K562 (cell line): ENCODE measurements around the gene TRPC4AP. TPM values are rescaled to one million over a fixed set of nuclear protein-coding genes. Genes with fewer than 3 reads are reported as not detected.

Experiments
- ATAC-seq: fragments of 200-7000 bp; cut with Tn5 transposase; 3 replicates; pipeline ENCODE4 v1.9.1; 2020; ENCODE audit warnings: moderate library complexity
- BruUV-seq: library from RNA; stranded (reverse); fragments of 400-500 nt; replicated peaks from 2 replicates; lab custom pipeline; 2021; lab: Mats Ljungman, UMichigan
- CTCF ChIA-PET: fragments of 300-600 bp; formaldehyde crosslinking; extraction: SDS; loops from one replicate; lab custom pipeline; 2021; ENCODE audit warnings: low intra/inter-chr PET ratio; lab: Yijun Ruan, JAX
- POLR2A ChIA-PET: fragments of 300-600, 350-650 bp; sonication (Branson Sonifier 250); formaldehyde crosslinking; extraction: SDS; loops from one replicate; lab custom pipeline; 2021; ENCODE audit warnings: antibody characterized with exemption, inconsistent platforms; lab: Yijun Ruan, JAX
- DNase-seq, 4 experiments: peaks; one replicate each; pipeline versions ENCODE4 v3.0.0 to v3.0.0-alpha.2; 2011 to 2018; ENCODE audit warnings: low spot score in 3 of 4, mixed read lengths in 3 of 4; ENCODE audit errors: extremely low read depth in 1 of 4
- FAIRE-seq: peaks from 2 replicates; lab custom pipeline; 2011; peaks lifted over from hg19 to GRCh38; lab: Jason Lieb, UNC
- H2AFZ ChIP-seq: 2 replicates; pipeline ENCODE4 v1.6.0; 2011; ENCODE audit warnings: low read depth, low read length, control low read depth, inconsistent platforms
- H3K27ac ChIP-seq: fragments of 200-600 bp; 3 replicates; pipeline ENCODE4 v1.8.0; 2011; ENCODE audit warnings: low read depth, mild to moderate bottlenecking, control low read depth, inconsistent platforms, low read length, moderate library complexity, mixed read lengths; ENCODE audit errors: extremely low read depth
- H3K27me3 ChIP-seq, 2 experiments: fragments of 300-600 bp in 1 of 2; 2 replicates in 1 of 2; 3 replicates in 1 of 2; pipeline versions ENCODE4 v1.6.0 to v1.8.0; 2011; ENCODE audit warnings: inconsistent platforms in 2 of 2, low read length in 2 of 2, mild to moderate bottlenecking in 1 of 2, mixed read lengths in 1 of 2, moderate library complexity in 1 of 2; ENCODE audit not compliant: control insufficient read depth in 2 of 2, insufficient read depth in 2 of 2
- H3K36me3 ChIP-seq: fragments of 300-600 bp; 3 replicates; pipeline ENCODE4 v1.8.0; 2011; ENCODE audit warnings: mild to moderate bottlenecking, low read length, inconsistent platforms; ENCODE audit not compliant: control insufficient read depth, insufficient read depth
- H3K4me1 ChIP-seq, 2 experiments: fragments of 200-600 bp in 1 of 2; replicated peaks in 1 of 2; 2 replicates in 1 of 2; 3 replicates in 1 of 2; pipeline versions ENCODE4 v1.5.1 to v1.8.0; 2011; ENCODE audit warnings: inconsistent platforms in 2 of 2, low read length in 2 of 2, mild to moderate bottlenecking in 1 of 2, mixed read lengths in 1 of 2, moderate library complexity in 1 of 2; ENCODE audit not compliant: control insufficient read depth in 2 of 2, insufficient read depth in 2 of 2
- H3K4me2 ChIP-seq: 2 replicates; pipeline ENCODE4 v1.6.1; 2011; ENCODE audit warnings: low read length, control low read depth, inconsistent platforms, mixed read lengths; ENCODE audit not compliant: insufficient read depth
- H3K4me3 ChIP-seq: fragments of 200-600 bp; sonication (generic), shearing (Covaris generic); 2 replicates; pipeline ENCODE4 v1.5.1; 2016; ENCODE audit warnings: control low read depth, inconsistent platforms
- H3K79me2 ChIP-seq: fragments of 200-600 bp; 3 replicates; pipeline ENCODE4 v1.8.0; 2011; ENCODE audit warnings: low read length, inconsistent platforms; ENCODE audit not compliant: control insufficient read depth, insufficient read depth
- H3K9ac ChIP-seq, 2 experiments: 2 replicates each; pipeline versions ENCODE4 v1.6.0 to v1.6.1; 2011; ENCODE audit warnings: low read depth in 2 of 2, low read length in 2 of 2, control low read depth in 1 of 2, inconsistent platforms in 1 of 2, mild to moderate bottlenecking in 1 of 2, mixed read lengths in 1 of 2; ENCODE audit not compliant: insufficient read depth in 1 of 2
- H3K9me1 ChIP-seq: one replicate; pipeline ENCODE4 v1.6.0; 2011; ENCODE audit warnings: inconsistent platforms, mild to moderate bottlenecking, low read length, moderate library complexity; ENCODE audit not compliant: control insufficient read depth, insufficient read depth
- H3K9me3 ChIP-seq: replicated peaks from 2 replicates; pipeline ENCODE4 v1.5.1; 2011; ENCODE audit warnings: low read depth, low read length, inconsistent platforms; ENCODE audit not compliant: control insufficient read depth, insufficient read depth
- H4K20me1 ChIP-seq: replicated peaks from 2 replicates; pipeline ENCODE4 v1.6.1; 2011; ENCODE audit warnings: low read length, inconsistent platforms, mixed read lengths; ENCODE audit not compliant: control insufficient read depth, insufficient read depth
- FOXA1 ChIP-seq: fragments of 450-650 bp; IDR thresholded peaks from 2 replicates; pipeline ENCODE4 v1.6.1; 2016; ENCODE audit warnings: mild to moderate bottlenecking, borderline replicate concordance
- MAFK ChIP-seq: IDR thresholded peaks from 2 replicates; pipeline ENCODE4 v1.6.1; 2011; ENCODE audit warnings: low read length, improper control_type of control experiment
- NR1H2 ChIP-seq: sonication (generic); formaldehyde crosslinking; IDR thresholded peaks from 2 replicates; pipeline ENCODE4 v1.4.0; 2020; ENCODE audit warnings: mild to moderate bottlenecking, missing genetic modification reagents
- NR2C2 ChIP-seq, 2 experiments: fragments of 200-800 bp in 1 of 2; sonication (Bioruptor generic) in 1 of 2; sonication (generic) in 1 of 2; formaldehyde crosslinking in 1 of 2; IDR thresholded peaks; 2 replicates each; pipeline versions ENCODE4 v1.6.1 to v1.8.0; 2016 to 2022; ENCODE audit warnings: mild to moderate bottlenecking in 1 of 2, missing compliant biosample characterization in 1 of 2, missing genetic modification characterization in 1 of 2, missing genetic modification reagents in 1 of 2
- PHTF2 ChIP-seq: fragments of 250-450 bp; sonication (Bioruptor Pico); IDR thresholded peaks from 2 replicates; pipeline ENCODE4 v1.5.0; 2021; ENCODE audit warnings: mild to moderate bottlenecking
- PYGO2 ChIP-seq: fragments of 450-650 bp; IDR thresholded peaks from 2 replicates; pipeline ENCODE4 v1.6.1; 2016; ENCODE audit warnings: mild to moderate bottlenecking, missing genetic modification characterization, moderate library complexity, missing compliant biosample characterization
- SMARCA5 ChIP-seq: fragments of 450-650 bp; IDR thresholded peaks from 2 replicates; pipeline ENCODE4 v1.6.1; 2016
- TRIM28 ChIP-seq: fragments of 450-650 bp; IDR thresholded peaks from 2 replicates; pipeline ENCODE4 v1.6.1; 2017
- XRCC5 ChIP-seq: fragments of 200-400 bp; formaldehyde crosslinking; IDR thresholded peaks from 2 replicates; pipeline ENCODE4 v1.6.1; 2017; ENCODE audit warnings: low read depth, mild to moderate bottlenecking, low read length
- ZBED1 ChIP-seq: IDR thresholded peaks from 2 replicates; pipeline ENCODE4 v1.6.1; 2014
- ZBTB7A ChIP-seq: IDR thresholded peaks from 2 replicates; pipeline ENCODE4 v1.6.1; 2011; ENCODE audit warnings: low read depth, mild to moderate bottlenecking, low read length, moderate library complexity, borderline replicate concordance; ENCODE audit not compliant: control insufficient read depth
- ZNF12 ChIP-seq: sonication (generic); formaldehyde crosslinking; IDR thresholded peaks from 2 replicates; pipeline ENCODE4 v1.4.0; 2020; ENCODE audit warnings: mild to moderate bottlenecking, missing genetic modification reagents
- ZNF79 ChIP-seq: fragments of 250-450 bp; sonication (Bioruptor Pico); IDR thresholded peaks from 2 replicates; pipeline ENCODE4 v1.4.0; 2020; ENCODE audit warnings: low read depth, mild to moderate bottlenecking, moderate library complexity
- WGBS: fragments of 100-300 bp; shearing (Covaris generic); methylation state at CpG from one replicate; pipeline ENCODE4 v1.1.6; 2016; ENCODE audit warnings: low coverage, mixed read lengths; ENCODE audit not compliant: insufficient coverage; ENCODE audit errors: missing lambda C conversion rate; 5-methylcytosine and 5-hydroxymethylcytosine counted together
- in situ Hi-C: fragments of 300-500 bp; cut with MboI; formaldehyde crosslinking; loops from 4 replicates; pipeline ENCODE4 v1.15.0; 2018; ENCODE audit warnings: inconsistent platforms, mixed read lengths
- intact Hi-C: fragments of 100-400 bp; cut with micrococcal nuclease; formaldehyde crosslinking; loops from 2 replicates; pipeline ENCODE4 v1.14.2; 2022
- polyA plus RNA-seq, 8 experiments: library from polyadenylated mRNA; depleted of rRNA in 4 of 8; stranded (reverse) in 5 of 8; unstranded in 3 of 8; fragments of >200 nt; fragmentation: Nextera tagmentation in 2 of 8; fragmentation: Illumina TruSeq in 1 of 8; extraction: Ambion mirVana in 2 of 8; extraction: Trizol in 1 of 8; gene quantifications; 2 replicates each; pipeline versions ENCODE4 v1.2.1 to v1.2.3, GENCODE V29; 2011 to 2014; ENCODE audit warnings: inconsistent platforms in 1 of 8, missing spikeins in 1 of 8
- total RNA-seq, 7 experiments: library from RNA; depleted of rRNA in 6 of 7; stranded (reverse); fragments of >200 nt in 6 of 7; fragmentation: Illumina TruSeq in 2 of 7; extraction: Trizol in 2 of 7; gene quantifications; 2 replicates each; pipeline versions ENCODE4 v1.2.1 to v1.2.3, GENCODE V29; 2011 to 2021; ENCODE audit warnings: low replicate concordance in 1 of 7
- TF ChIP-seq, protein P1 (sequence below), 2 experiments: fragments of 450-650 bp in 1 of 2; sonication (generic) in 1 of 2; formaldehyde crosslinking; conservative IDR thresholded peaks; 2 replicates each; pipeline versions ENCODE4 v1.4.0 to v1.8.1; 2020 to 2022; ENCODE audit warnings: mild to moderate bottlenecking in 1 of 2, missing genetic modification reagents in 1 of 2
- TF ChIP-seq, protein P2 (sequence below): sonication (generic); formaldehyde crosslinking; IDR thresholded peaks from 2 replicates; pipeline ENCODE4 v1.8.0; 2022; ENCODE audit warnings: mild to moderate bottlenecking, missing genetic modification reagents
- TF ChIP-seq, protein P3 (sequence below): fragments of 450-650 bp; formaldehyde crosslinking; IDR thresholded peaks from 2 replicates; pipeline ENCODE4 v1.4.0; 2020; ENCODE audit warnings: mild to moderate bottlenecking, moderate library complexity

Gene TRPC4AP
- total and polyA plus RNA-seq, 9 of the 15 experiments (the other 6 are each of a cell fraction or from before 2014, with no cell fraction given) = 2.3 to 70.3 (median 33.3) TPM

DNA sequence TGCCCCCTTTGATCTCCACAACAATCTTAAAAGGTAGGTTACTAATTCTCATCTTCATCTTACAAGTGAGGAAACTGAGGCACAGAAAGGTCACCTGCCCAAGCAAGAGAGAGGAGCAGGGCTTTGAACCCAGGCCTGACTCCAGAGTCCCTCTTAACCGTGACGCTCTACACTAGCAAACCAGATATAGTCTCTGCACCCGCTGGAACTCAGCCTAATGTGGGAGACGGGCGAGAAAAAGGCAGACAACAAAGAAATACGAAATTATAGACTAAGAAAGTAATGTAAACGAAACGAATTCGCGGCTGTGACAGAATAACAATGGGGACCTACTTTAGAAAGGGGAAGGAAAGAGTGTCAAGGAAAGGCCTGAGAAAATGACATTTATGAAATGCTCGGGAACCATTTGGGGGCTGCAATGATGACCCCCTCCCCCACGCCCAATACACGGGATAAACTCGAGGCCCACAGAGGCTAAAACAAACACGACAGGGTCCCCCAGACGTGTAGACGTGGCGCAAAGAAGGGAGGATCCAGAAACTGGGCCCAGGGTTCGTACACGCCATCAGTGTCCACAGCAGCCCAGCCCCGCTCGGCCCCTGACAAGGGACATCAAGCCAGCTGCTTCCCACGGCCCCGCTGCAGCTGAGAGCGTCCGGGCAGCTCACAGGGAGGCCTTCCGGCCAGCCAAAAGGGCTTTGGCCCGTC, 637 bp downstream of the TRPC4AP start:
- Histone ChIP-seq H3K4me3 (peak overlapping the region; percentile 92), H3K9me3 (no peaks in the 10 kb centered on the region; the same call in 1 of the 2 replicates), H3K27me3 (no peaks in the 10 kb centered on the region), H3K4me1 (peaks cover 15 to 18% of the 10 kb centered on the region in 2 experiments), H3K36me3 (peaks cover 15% of the 10 kb centered on the region), H3K27ac (peak overlapping the region; percentile 93), H4K20me1 (no peaks in the 10 kb centered on the region), H3K79me2 (peaks cover 53% of the 10 kb centered on the region), H2AFZ (peak overlapping the region; percentile 84; the same call in 1 of the 2 replicates), H3K9ac (peak overlapping the region; percentile 92 to 95), H3K4me2 (peak overlapping the region; percentile 85), H3K9me1 (no peaks in the 10 kb centered on the region)
- in situ Hi-C loops = no loop called here
- TF ChIP-seq NR1H2 (CRISPR knock-in tag) = no peak
- TF ChIP-seq ZBTB7A = peak; percentile 59; the same call in 1 of the 2 replicates
- TF ChIP-seq, protein P1, sequence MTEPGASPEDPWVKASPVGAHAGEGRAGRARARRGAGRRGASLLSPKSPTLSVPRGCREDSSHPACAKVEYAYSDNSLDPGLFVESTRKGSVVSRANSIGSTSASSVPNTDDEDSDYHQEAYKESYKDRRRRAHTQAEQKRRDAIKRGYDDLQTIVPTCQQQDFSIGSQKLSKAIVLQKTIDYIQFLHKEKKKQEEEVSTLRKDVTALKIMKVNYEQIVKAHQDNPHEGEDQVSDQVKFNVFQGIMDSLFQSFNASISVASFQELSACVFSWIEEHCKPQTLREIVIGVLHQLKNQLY (CRISPR knock-in tag; conservative IDR thresholded peaks at IDR 0.05) = 0 out of 4 replicates have a peak, but pooled peaks of 1 of the 2 experiments have one; percentile 27
- no peak for TF ChIP-seq ZNF79 (CRISPR knock-in tag)
- TF ChIP-seq, protein P2, sequence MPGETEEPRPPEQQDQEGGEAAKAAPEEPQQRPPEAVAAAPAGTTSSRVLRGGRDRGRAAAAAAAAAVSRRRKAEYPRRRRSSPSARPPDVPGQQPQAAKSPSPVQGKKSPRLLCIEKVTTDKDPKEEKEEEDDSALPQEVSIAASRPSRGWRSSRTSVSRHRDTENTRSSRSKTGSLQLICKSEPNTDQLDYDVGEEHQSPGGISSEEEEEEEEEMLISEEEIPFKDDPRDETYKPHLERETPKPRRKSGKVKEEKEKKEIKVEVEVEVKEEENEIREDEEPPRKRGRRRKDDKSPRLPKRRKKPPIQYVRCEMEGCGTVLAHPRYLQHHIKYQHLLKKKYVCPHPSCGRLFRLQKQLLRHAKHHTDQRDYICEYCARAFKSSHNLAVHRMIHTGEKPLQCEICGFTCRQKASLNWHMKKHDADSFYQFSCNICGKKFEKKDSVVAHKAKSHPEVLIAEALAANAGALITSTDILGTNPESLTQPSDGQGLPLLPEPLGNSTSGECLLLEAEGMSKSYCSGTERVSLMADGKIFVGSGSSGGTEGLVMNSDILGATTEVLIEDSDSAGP (CRISPR knock-in tag) = no peak
- TF ChIP-seq SMARCA5 = 0 out of 2 replicates have a peak, but pooled peaks have one; percentile 28
- no peak for TF ChIP-seq TRIM28
- TF ChIP-seq XRCC5 = no peak
- TF ChIP-seq NR2C2 (CRISPR knock-in tag; IDR thresholded peaks at IDR 0.05) = 0 out of 2 replicates have a peak, but pooled peaks have one; percentile 45
- TF ChIP-seq NR2C2 (tag; IDR thresholded peaks at IDR 0.05) = no peak
- TF ChIP-seq, protein P3, sequence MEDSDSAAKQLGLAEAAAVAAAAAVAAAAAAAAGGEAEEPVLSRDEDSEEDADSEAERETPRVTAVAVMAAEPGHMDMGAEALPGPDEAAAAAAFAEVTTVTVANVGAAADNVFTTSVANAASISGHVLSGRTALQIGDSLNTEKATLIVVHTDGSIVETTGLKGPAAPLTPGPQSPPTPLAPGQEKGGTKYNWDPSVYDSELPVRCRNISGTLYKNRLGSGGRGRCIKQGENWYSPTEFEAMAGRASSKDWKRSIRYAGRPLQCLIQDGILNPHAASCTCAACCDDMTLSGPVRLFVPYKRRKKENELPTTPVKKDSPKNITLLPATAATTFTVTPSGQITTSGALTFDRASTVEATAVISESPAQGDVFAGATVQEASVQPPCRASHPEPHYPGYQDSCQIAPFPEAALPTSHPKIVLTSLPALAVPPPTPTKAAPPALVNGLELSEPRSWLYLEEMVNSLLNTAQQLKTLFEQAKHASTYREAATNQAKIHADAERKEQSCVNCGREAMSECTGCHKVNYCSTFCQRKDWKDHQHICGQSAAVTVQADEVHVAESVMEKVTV = 0 out of 2 replicates have a peak, but pooled peaks have one; percentile 8
- TF ChIP-seq PHTF2 = no peak
- peak; percentile 36; the same call in 1 of the 2 replicates for TF ChIP-seq ZNF12 (CRISPR knock-in tag)
- TF ChIP-seq FOXA1 = no peak
- no peak for TF ChIP-seq MAFK
- 0 out of 2 replicates have a peak, but pooled peaks have one; percentile 7 for TF ChIP-seq ZBED1
- TF ChIP-seq PYGO2 (tag) = no peak
- 1% methylated on average over 25 of the region's 28 CpGs for WGBS
- POLR2A ChIA-PET = interaction anchor here (0.6 to 1.1 kb wide), 3 partner anchors 220 to 925 kb away, joined by 3 read pairs; no protein-coding TSS in a partner anchor
- BruUV-seq = TSS peak; percentile 70
- CTCF ChIA-PET = interaction anchor here (0.6 kb wide), 1 partner anchor 9 kb away, joined by 3 read pairs; no protein-coding TSS in a partner anchor
- intact Hi-C loops = loop anchor here (1.0 to 2.0 kb wide), 2 partner anchors 55 to 218 kb away; partner anchors contain the start of gene EDEM2
- DNase-seq (peak in 2 of 4 experiments; percentile 18 to 41), FAIRE-seq (no peak), ATAC-seq (peak; percentile 62)
